A549 (cell line): ENCODE measurements around the gene TMEM132D. TPM values are rescaled to one million over a fixed set of nuclear protein-coding genes. Genes with fewer than 3 reads are reported as not detected.

Experiments used
- ATAC-seq, 2 experiments: fragments of 200-7000 bp in 1 of 2; fragments of >200 bp in 1 of 2; cut with Nextera tagmentation in 1 of 2; cut with Tn5 transposase in 1 of 2; 3 replicates each; pipeline versions ENCODE4 v1.8.0 to v1.9.1; 2018 to 2020; ENCODE audit warnings: mild to moderate bottlenecking in 1 of 2, moderate library complexity in 1 of 2
- CTCF ChIA-PET: fragments of 300-600 bp; sonication (Branson Sonifier 250); formaldehyde crosslinking; extraction: SDS; loops from one replicate; lab custom pipeline; 2021; ENCODE audit warnings: antibody characterized with exemption, inconsistent platforms; lab: Yijun Ruan, JAX
- POLR2A ChIA-PET: fragments of 350-600 bp; formaldehyde crosslinking; extraction: SDS; loops from one replicate; lab custom pipeline; 2021; ENCODE audit warnings: antibody characterized with exemption, inconsistent platforms; lab: Yijun Ruan, JAX
- DNase-seq, 2 experiments: peaks; one replicate each; pipeline versions ENCODE4 v3.0.0 to v3.0.0-alpha.2; 2011 to 2016; ENCODE audit warnings: low read depth in 1 of 2, low spot score in 1 of 2
- FAIRE-seq: peaks from 2 replicates; lab custom pipeline; 2011; peaks lifted over from hg19 to GRCh38; lab: Jason Lieb, UNC
- H3K27ac ChIP-seq, 2 experiments: fragments of >200 bp; sonication (Bioruptor Twin); formaldehyde crosslinking; 3 replicates each; pipeline ENCODE4 v1.5.1; 2016 to 2017
- H3K4me1 ChIP-seq: fragments of >200 bp; sonication (Bioruptor Twin); formaldehyde crosslinking; 3 replicates; pipeline ENCODE4 v1.6.1; 2016
- H3K4me2 ChIP-seq: fragments of >200 bp; sonication (Bioruptor Twin); formaldehyde crosslinking; 3 replicates; pipeline ENCODE4 v1.6.1; 2016
- H3K4me3 ChIP-seq: fragments of >200 bp; sonication (Bioruptor Twin); formaldehyde crosslinking; 3 replicates; pipeline ENCODE4 v1.5.1; 2016
- H3K9me3 ChIP-seq: fragments of >200 bp; sonication (Bioruptor Twin); formaldehyde crosslinking; 3 replicates; pipeline ENCODE4 v1.6.1; 2016
- ATOH8 ChIP-seq: fragments of 250-450 bp; sonication (Bioruptor Pico); IDR thresholded peaks from 2 replicates; pipeline ENCODE4 v1.5.0; 2020; ENCODE audit warnings: low read depth, mild to moderate bottlenecking, moderate library complexity
- CBX2 ChIP-seq: fragments of 200-600 bp; sonication (generic); IDR thresholded peaks from 2 replicates; pipeline ENCODE4 v1.6.1; 2016; ENCODE audit warnings: low read depth, mild to moderate bottlenecking, borderline replicate concordance
- CBX8 ChIP-seq: fragments of 200-600 bp; sonication (generic); IDR thresholded peaks from 2 replicates; pipeline ENCODE4 v1.6.1; 2016
- CHD2 ChIP-seq: fragments of 150-350 bp; IDR thresholded peaks from 2 replicates; pipeline ENCODE4 v1.6.1; 2014; ENCODE audit warnings: low read length; ENCODE audit not compliant: partially characterized antibody
- CTCF ChIP-seq: fragments of >200 bp; sonication (Bioruptor Twin); formaldehyde crosslinking; IDR thresholded peaks from 3 replicates; pipeline ENCODE4 v1.5.1; 2016
- EHF ChIP-seq: fragments of 250-450 bp; sonication (Bioruptor Pico); IDR thresholded peaks from 2 replicates; pipeline ENCODE4 v1.5.0; 2020; ENCODE audit warnings: mild to moderate bottlenecking
- HDAC2 ChIP-seq: fragments of 200-600 bp; sonication (generic); IDR thresholded peaks from 2 replicates; pipeline ENCODE4 v1.6.1; 2016
- HEYL ChIP-seq: fragments of 250-450 bp; sonication (Bioruptor Pico); IDR thresholded peaks from 2 replicates; pipeline ENCODE4 v1.8.0; 2021; ENCODE audit warnings: mild to moderate bottlenecking, moderate library complexity
- HOXA7 ChIP-seq: fragments of 250-450 bp; sonication (Bioruptor Pico); IDR thresholded peaks from 2 replicates; pipeline ENCODE4 v1.5.0; 2020; ENCODE audit warnings: mild to moderate bottlenecking, moderate library complexity
- JUNB ChIP-seq: fragments of >200 bp; sonication (Bioruptor Twin); formaldehyde crosslinking; IDR thresholded peaks from 2 replicates; pipeline ENCODE4 v1.6.1; 2016
- KDM1A ChIP-seq: fragments of 200-600 bp; sonication (generic); IDR thresholded peaks from 2 replicates; pipeline ENCODE4 v1.6.1; 2016; ENCODE audit warnings: low read depth, mild to moderate bottlenecking
- MAX ChIP-seq: IDR thresholded peaks from 2 replicates; pipeline ENCODE4 v1.6.1; 2012
- NFE2L2 ChIP-seq: fragments of 150-350 bp; conservative IDR thresholded peaks from 2 replicates; pipeline ENCODE4 v1.6.1; 2014; ENCODE audit warnings: low read length
- PHF8 ChIP-seq: fragments of 200-600 bp; sonication (generic); IDR thresholded peaks from 2 replicates; pipeline ENCODE4 v1.6.1; 2016; ENCODE audit warnings: low read depth, mild to moderate bottlenecking, antibody characterized with exemption, moderate library complexity, borderline replicate concordance
- RARB ChIP-seq: fragments of 250-450 bp; sonication (Bioruptor Pico); IDR thresholded peaks from 2 replicates; pipeline ENCODE4 v1.8.0; 2021; ENCODE audit warnings: mild to moderate bottlenecking, moderate library complexity
- RCOR1 ChIP-seq: fragments of 150-350 bp; IDR thresholded peaks from 2 replicates; pipeline ENCODE4 v1.6.1; 2014; ENCODE audit warnings: antibody characterized with exemption, low read length, low read depth
- RFX5 ChIP-seq: fragments of 450-650 bp; IDR thresholded peaks from 2 replicates; pipeline ENCODE4 v1.7.1; 2014; ENCODE audit warnings: antibody characterized with exemption, mild to moderate bottlenecking, moderate library complexity
- RNF2 ChIP-seq: fragments of 200-600 bp; sonication (generic); IDR thresholded peaks from 2 replicates; pipeline ENCODE4 v1.6.1; 2016; ENCODE audit warnings: low read depth, mild to moderate bottlenecking, antibody characterized with exemption, moderate library complexity, borderline replicate concordance
- SREBF2 ChIP-seq: fragments of 450-650 bp; IDR thresholded peaks from 2 replicates; pipeline ENCODE4 v1.6.1; 2014; ENCODE audit warnings: mild to moderate bottlenecking, moderate library complexity
- TFCP2L1 ChIP-seq: fragments of 250-450 bp; sonication (Bioruptor Pico); IDR thresholded peaks from 2 replicates; pipeline ENCODE4 v1.5.0; 2021; ENCODE audit warnings: mild to moderate bottlenecking
- TP53 ChIP-seq: fragments of 250-450 bp; sonication (Bioruptor Pico); IDR thresholded peaks from 2 replicates; pipeline ENCODE4 v1.5.0; 2021; ENCODE audit warnings: mild to moderate bottlenecking, moderate library complexity
- ZC3H11A ChIP-seq: fragments of 450-650 bp; IDR thresholded peaks from 2 replicates; pipeline ENCODE4 v1.6.1; 2014; ENCODE audit warnings: antibody characterized with exemption, mild to moderate bottlenecking
- WGBS: methylation state at CpG from one replicate; pipeline ENCODE4 v1.1.6; 2017; ENCODE audit errors: missing lambda C conversion rate; 5-methylcytosine and 5-hydroxymethylcytosine counted together
- polyA plus RNA-seq, 4 experiments: library from polyadenylated mRNA; depleted of rRNA in 3 of 4; stranded (reverse); fragments of >200 nt; fragmentation: RNase III in 1 of 4; extraction: RNeasy Plus Mini Kit Qiagen cat#74134 plus additional on column Dnase treatment in 1 of 4; gene quantifications; 2 replicates in 3 of 4; 3 replicates in 1 of 4; pipeline ENCODE4 v1.2.3, GENCODE V29; 2011 to 2017
- TF ChIP-seq, protein P1 (sequence below): IDR thresholded peaks from 2 replicates; pipeline ENCODE4 v1.6.1; 2012

TMEM132D gene
- polyA plus RNA-seq, 2 of the 4 experiments (the other 2 are of a cell fraction) = not detected

DNA sequence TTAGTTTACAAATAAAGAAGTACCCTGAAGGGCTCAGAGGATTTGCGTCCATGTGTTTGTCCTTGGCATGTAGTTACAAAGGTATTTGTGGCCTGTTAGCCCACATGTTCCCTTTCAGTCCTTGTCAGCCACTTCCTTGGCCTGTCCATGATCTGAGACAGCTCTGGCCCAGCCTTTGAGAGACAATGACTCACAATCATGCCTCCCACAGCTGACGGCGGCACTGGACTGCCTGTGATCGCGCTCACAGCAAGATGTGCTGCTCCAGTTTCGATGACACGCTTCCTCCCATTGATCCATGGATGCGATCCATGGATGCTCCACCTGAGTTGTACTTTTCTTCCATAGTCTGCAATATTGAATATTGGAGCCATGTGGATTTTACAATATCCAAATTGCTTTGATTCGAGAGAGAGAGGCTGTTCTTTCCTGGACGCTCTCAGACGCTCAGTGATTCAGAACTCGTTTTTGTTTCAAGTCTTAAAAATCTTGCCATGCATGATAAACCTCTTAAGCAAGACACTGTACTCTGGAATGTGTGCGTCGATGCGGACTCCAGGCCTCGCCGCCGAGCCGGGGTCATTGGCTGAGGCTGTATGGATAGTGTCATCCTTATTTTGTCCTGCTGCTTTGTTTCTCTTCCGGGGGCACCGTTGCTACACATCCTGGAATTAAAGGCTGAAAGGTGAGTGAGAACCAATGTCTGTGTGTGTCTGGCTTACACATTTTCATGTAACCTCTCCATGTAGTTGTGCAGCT is 830.5 kb downstream of the TMEM132D start:
- Histone ChIP-seq H3K9me3 (no peaks in the 10 kb centered on the region), H3K27ac (no peak overlapping the region), H3K4me3 (no peak overlapping the region), H3K4me2 (no peak overlapping the region), H3K4me1 (no peaks in the 10 kb centered on the region)
- no peak for ATAC-seq
- POLR2A ChIA-PET = no interaction called here
- no peak for FAIRE-seq
- DNase-seq = no peak
- no peak for TF ChIP-seq JUNB
- no peak for TF ChIP-seq HOXA7 (CRISPR knock-in tag)
- TF ChIP-seq ATOH8 (CRISPR knock-in tag) = no peak
- TF ChIP-seq RARB (CRISPR knock-in tag) = no peak
- TF ChIP-seq CHD2 = no peak
- no peak for TF ChIP-seq HDAC2
- no peak for TF ChIP-seq KDM1A
- TF ChIP-seq EHF = no peak
- TF ChIP-seq HEYL (CRISPR knock-in tag) = no peak
- CTCF ChIA-PET = no interaction called here
- 29% methylated on average over 21 of the region's 21 CpGs for WGBS

- Histone ChIP-seq H3K4me1 (no peaks in the 10 kb centered on the region), H3K27ac (no peak overlapping the region), H3K4me2 (no peak overlapping the region), H3K4me3 (no peak overlapping the region), H3K9me3 (no peaks in the 10 kb centered on the region)
- ChIA-PET POLR2A (no interaction called here), CTCF (no interaction called here)
- no peak for TF ChIP-seq CBX8
- no peak for TF ChIP-seq CTCF
- TF ChIP-seq TFCP2L1 (CRISPR knock-in tag) = no peak
- no peak for TF ChIP-seq ZC3H11A
- TF ChIP-seq NFE2L2 = no peak
- TF ChIP-seq MAX = no peak
- no peak for TF ChIP-seq TP53 (CRISPR knock-in tag)
- no peak for TF ChIP-seq SREBF2
- TF ChIP-seq, protein P1, sequence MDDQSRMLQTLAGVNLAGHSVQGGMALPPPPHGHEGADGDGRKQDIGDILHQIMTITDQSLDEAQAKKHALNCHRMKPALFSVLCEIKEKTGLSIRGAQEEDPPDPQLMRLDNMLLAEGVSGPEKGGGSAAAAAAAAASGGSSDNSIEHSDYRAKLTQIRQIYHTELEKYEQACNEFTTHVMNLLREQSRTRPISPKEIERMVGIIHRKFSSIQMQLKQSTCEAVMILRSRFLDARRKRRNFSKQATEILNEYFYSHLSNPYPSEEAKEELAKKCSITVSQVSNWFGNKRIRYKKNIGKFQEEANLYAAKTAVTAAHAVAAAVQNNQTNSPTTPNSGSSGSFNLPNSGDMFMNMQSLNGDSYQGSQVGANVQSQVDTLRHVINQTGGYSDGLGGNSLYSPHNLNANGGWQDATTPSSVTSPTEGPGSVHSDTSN = no peak
- TF ChIP-seq CHD2 = no peak
- no peak for TF ChIP-seq HDAC2
- no peak for TF ChIP-seq RNF2
- no peak for TF ChIP-seq KDM1A
- TF ChIP-seq CBX2 = no peak
- no peak for TF ChIP-seq PHF8
- no peak for TF ChIP-seq EHF
- no peak for TF ChIP-seq RFX5
- no peak for TF ChIP-seq RCOR1
- 4% methylated on average over 4 of the region's 4 CpGs for WGBS
- DNase-seq (no peak), ATAC-seq (no peak), FAIRE-seq (no peak)
Observed at GRCh38 chr12:129071362-129071761, 832.5 kb downstream of the TMEM132D start.
